Skeletal muscle tissue (tissue), 4 donors: ENCODE measurements around the gene PLAGL1. TPM values are rescaled to one million over a fixed set of nuclear protein-coding genes. Genes with fewer than 3 reads are reported as not detected.

Experiments used
- H3K27ac ChIP-seq: one replicate; pipeline ENCODE4 v1.7.0; 2013; ENCODE audit warnings: mild to moderate bottlenecking, low read depth, low read length, inconsistent platforms
- H3K27me3 ChIP-seq, 3 donors: one replicate each; pipeline ENCODE4 v1.7.0; 2013; ENCODE audit warnings: low read length in 3 of 3; ENCODE audit not compliant: control insufficient read depth in 3 of 3, insufficient read depth in 3 of 3
- H3K36me3 ChIP-seq, 3 donors: one replicate each; pipeline ENCODE4 v1.7.0; 2013; ENCODE audit warnings: low read length in 3 of 3; ENCODE audit not compliant: control insufficient read depth in 3 of 3, insufficient read depth in 3 of 3
- H3K4me1 ChIP-seq, 3 donors: one replicate each; pipeline ENCODE4 v1.7.0; 2013; ENCODE audit warnings: low read length in 3 of 3, mild to moderate bottlenecking in 3 of 3; ENCODE audit not compliant: control insufficient read depth in 3 of 3, insufficient read depth in 3 of 3
- H3K4me3 ChIP-seq, 3 donors: one replicate each; pipeline ENCODE4 v1.7.0; 2013; ENCODE audit warnings: low read length in 3 of 3
- H3K9ac ChIP-seq, 3 donors: one replicate each; pipeline ENCODE4 v1.7.0; 2013; ENCODE audit warnings: low read length in 3 of 3, mild to moderate bottlenecking in 3 of 3, moderate library complexity in 2 of 3, low read depth in 1 of 3
- H3K9me3 ChIP-seq, 3 donors: one replicate each; pipeline ENCODE4 v1.7.0; 2013; ENCODE audit warnings: low read length in 3 of 3; ENCODE audit not compliant: control insufficient read depth in 3 of 3
- total RNA-seq: library from RNA; depleted of rRNA; stranded (reverse); fragments of >200 nt; gene quantifications from one replicate; pipeline ENCODE4 v1.2.3, GENCODE V29; 2014
- donor health status: Osteomylitis.

The PLAGL1 gene
- total RNA-seq, 1 donor from 2014 or later, result 58.5 TPM

DNA sequence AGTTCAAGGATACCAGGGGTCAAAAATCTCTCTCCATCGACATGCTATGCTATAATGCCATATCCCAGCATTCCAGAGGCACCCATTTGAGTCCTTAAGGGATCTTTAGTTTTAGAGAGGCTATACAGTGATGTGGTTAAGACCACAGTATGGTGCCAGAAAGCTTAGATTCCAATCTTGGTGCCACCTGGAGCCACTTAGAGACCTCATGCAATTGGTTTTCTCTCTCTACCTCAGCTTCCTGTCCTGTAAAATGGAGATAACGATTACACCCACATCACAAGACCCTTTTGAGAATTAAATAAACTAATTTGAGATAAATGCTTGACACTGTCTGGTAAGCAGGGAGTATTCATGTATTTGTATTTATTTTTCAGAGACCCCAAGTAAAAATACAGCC lies 39.0 kb downstream of the PLAGL1 start:
- H3K9ac ChIP-seq, result no peak overlapping the region
- peaks cover 0 to 4% (median 0%) of the 10 kb centered on the region in 3 donors for H3K4me1 ChIP-seq
- peaks cover 0 to 2% (median 0%) of the 10 kb centered on the region in 3 donors for H3K36me3 ChIP-seq
- H3K4me3 ChIP-seq, result no peak overlapping the region
- H3K27me3 ChIP-seq, result no peaks in the 10 kb centered on the region
- H3K27ac ChIP-seq, result no peak overlapping the region
- no peaks in the 10 kb centered on the region for H3K9me3 ChIP-seq

DNA sequence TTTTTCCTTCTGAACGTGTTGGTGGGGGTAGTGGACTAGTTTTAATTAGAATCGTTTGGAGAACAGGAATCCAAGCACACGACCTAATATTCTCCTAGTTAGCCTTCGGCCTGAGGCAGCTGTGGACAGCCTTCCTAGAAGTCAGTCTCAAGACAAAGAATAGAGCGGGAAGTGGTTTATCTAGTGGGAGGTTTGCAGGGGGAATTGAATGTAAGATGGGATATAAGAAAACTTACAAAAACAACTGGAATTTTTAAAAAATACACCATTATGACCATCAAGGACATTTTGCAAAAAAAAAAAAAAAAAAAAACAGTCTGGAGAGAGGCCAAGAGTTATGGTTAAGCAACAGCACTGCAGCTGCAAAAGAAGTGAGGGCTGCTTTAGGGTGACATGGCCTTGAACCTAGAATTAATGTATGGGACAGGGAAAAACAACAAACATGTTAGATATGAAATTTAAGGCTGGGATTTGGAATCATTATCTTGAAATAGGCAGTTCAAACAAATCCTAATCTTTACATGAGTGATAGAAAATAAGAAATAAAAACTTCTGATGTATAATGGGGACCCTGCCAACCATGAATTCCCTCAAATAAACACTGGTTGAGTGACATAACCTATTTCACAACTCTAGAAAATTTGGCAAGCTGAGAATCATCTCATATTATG lies 40.2 kb downstream of the PLAGL1 start:
- Histone ChIP-seq H3K9me3 (no peaks in the 10 kb centered on the region), H3K27me3 (no peaks in the 10 kb centered on the region), H3K27ac (no peak overlapping the region), H3K36me3 (peaks cover 0 to 2% (median 0%) of the 10 kb centered on the region in 3 donors), H3K4me3 (no peak overlapping the region), H3K4me1 (peaks cover 4 to 8% (median 5%) of the 10 kb centered on the region in 3 donors), H3K9ac (no peak overlapping the region)

DNA sequence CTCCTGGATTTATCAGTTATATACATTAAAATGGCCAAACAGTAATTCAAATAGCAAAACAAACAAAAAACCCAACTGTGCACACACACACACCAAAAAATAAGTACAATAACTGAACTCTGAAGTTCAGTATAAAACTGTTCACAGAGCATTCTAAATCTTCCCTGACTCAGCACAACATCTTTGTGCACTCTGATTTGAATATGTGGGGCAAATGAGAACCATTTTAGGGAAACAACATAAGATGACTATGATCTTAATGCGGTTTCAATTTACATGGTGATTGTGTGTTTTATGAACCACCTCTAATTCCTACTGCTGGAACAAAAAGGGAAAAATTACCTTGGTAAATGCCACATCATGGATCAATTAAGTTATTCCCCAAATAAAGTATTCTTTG lies 41.7 kb downstream of the PLAGL1 start:
- no peak overlapping the region for H3K9ac ChIP-seq
- no peak overlapping the region for H3K4me3 ChIP-seq
- H3K36me3 ChIP-seq, result peaks cover 0 to 2% (median 0%) of the 10 kb centered on the region in 3 donors
- no peak overlapping the region for H3K27ac ChIP-seq
- no peaks in the 10 kb centered on the region for H3K9me3 ChIP-seq
- H3K4me1 ChIP-seq, result peaks cover 4 to 8% (median 5%) of the 10 kb centered on the region in 3 donors
- no peaks in the 10 kb centered on the region for H3K27me3 ChIP-seq

DNA sequence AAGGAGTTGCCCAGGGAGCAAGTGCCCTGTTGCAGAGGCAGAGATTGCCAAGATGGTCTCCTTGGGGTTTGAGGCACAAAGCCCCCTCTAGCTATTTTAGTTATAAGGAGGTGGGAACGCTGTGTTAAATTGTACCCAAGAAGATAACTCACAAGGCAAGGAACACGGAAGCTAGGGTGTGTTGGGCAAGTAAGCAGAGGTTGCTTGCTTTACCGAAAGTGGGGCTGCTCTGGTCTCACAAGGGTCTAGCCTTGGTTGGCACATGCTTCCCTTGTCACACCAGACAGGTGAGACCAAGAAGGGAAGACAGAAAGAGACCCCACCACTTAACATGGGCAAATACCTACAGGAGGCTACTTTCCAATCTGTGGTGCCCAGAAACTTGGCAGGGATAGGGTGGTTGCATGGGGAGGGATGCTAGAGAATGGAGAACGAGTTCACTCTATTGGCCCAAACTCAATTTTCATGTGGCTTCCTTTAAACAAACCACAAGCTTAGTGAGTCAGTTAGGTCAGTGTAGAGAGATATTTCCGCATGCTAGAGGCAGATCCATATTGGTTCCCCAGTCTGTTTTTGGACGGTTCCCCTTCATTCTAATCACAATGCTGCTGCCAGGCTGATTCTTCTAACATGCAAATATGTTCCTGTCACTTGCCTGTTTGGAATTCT lies 42.4 kb downstream of the PLAGL1 start:
- H3K4me1 ChIP-seq, result peaks cover 4 to 8% (median 5%) of the 10 kb centered on the region in 3 donors
- no peaks in the 10 kb centered on the region for H3K27me3 ChIP-seq
- H3K27ac ChIP-seq, result no peak overlapping the region
- H3K36me3 ChIP-seq, result peaks cover 0 to 2% (median 0%) of the 10 kb centered on the region in 3 donors
- H3K9me3 ChIP-seq, result no peaks in the 10 kb centered on the region
- no peak overlapping the region for H3K9ac ChIP-seq
- H3K4me3 ChIP-seq, result no peak overlapping the region

DNA sequence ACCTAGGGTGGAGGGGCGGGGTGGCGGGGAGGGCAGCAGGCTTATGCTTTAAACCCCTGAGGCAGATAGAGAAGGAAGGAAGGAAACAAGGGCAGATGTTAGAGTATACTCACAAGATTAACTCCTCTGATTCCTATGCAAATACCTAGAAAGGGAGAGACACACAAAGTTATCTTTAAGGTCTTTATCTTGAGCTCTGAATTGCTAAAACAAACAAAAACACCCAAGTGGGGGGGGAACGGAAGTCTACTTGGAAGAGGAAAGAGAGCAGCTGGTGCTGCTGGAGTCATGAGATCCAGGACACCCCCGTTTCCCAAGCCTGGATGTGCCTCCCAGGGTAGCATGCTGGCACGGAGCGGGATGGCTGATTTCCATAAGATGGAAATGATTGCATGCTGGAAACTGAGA lies 43.4 kb downstream of the PLAGL1 start:
- Histone ChIP-seq H3K9me3 (no peaks in the 10 kb centered on the region), H3K9ac (no peak overlapping the region), H3K27me3 (no peaks in the 10 kb centered on the region), H3K27ac (no peak overlapping the region), H3K4me3 (no peak overlapping the region), H3K36me3 (peaks cover 0 to 2% (median 0%) of the 10 kb centered on the region in 3 donors), H3K4me1 (peaks cover 4 to 8% (median 5%) of the 10 kb centered on the region in 3 donors)

DNA sequence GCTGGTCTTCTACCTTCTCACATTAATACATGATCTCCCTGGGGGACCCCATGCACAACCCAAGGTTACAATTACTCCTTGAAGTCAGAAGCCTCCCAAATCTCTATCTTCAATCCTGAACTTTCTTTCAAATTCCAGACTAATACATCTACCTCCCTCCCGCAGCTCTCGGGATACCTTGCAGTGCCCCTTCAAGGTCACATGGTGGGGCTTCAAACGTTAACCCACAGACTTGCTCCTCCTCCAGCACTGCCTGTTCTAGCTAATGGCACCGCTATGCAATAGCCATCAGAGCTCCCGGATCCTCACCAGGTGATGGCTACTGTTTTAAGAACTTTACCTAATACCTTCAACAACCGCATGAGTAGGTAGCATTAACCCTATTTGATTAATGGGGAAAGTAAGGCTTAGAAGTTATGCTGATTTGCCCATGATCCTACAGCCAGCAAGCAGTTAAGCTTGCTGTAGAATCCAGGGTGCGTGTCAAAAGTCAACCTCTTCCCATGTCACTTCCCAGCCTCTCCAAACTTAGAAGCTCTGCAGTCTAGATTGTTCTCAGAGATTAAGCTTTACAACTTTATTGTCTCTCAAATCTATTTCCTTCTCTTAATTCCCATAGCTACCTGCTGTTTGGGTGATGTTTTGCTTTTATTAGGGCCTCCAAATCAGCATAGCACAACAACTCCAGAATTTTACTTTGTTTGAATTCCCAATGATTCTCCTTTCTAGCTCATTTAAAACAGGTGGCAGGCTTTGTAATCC lies 44.7 kb downstream of the PLAGL1 start:
- Histone ChIP-seq H3K9ac (no peak overlapping the region), H3K36me3 (peaks cover 0 to 2% (median 0%) of the 10 kb centered on the region in 3 donors), H3K27ac (no peak overlapping the region), H3K4me3 (no peak overlapping the region), H3K9me3 (no peaks in the 10 kb centered on the region), H3K4me1 (peaks cover 4 to 12% (median 6%) of the 10 kb centered on the region in 3 donors), H3K27me3 (no peaks in the 10 kb centered on the region)

DNA sequence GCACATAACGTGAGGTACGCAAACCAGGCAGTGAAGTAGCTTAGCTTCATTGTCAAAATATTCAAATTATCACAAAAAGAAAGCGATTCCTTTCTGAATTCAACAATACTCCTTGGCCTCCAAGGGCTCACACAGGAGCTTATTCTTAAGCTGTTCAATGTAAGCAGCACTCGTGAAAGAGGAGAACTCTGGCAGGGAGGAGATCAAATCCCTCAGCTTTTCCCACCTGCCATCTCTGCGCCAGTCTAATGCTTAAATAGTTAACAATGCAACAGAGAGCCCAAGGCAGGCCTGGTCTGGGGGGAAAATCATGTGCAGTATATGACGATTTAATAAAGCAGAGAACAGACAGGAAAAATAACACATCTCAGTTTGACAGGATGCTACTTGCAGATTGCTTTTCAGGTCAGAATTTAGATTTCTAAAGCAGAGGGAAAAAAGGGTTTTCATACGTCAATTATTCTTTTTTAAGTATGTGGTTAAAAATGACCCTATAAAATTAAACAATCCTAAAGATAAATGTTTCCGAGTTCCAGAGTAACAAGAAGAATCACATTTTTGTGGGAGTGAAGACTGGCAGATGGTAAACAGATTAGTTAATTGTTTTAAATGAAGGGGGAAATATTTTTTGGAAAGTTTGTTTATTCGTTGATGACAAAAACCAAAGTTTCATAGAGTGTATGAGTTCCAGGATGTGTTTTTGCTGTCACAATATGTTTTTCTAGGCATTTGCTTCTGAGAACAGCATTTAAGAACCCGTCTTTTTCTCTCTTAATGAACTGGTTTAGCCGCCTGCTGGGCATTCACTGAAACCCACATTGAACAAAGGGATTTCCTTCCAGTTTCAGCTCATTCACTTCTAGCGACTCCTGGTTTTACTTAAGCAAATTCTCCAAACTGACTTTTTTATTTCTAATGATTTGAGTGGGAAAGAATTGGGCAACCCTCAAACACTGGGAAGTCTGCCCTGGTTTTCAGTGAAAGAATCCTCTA lies 45.9 kb downstream of the PLAGL1 start:
- peaks cover 4 to 12% (median 6%) of the 10 kb centered on the region in 3 donors for H3K4me1 ChIP-seq
- H3K9me3 ChIP-seq, result no peaks in the 10 kb centered on the region
- H3K36me3 ChIP-seq, result peaks cover 0 to 2% (median 0%) of the 10 kb centered on the region in 3 donors
- H3K4me3 ChIP-seq, result no peak overlapping the region
- H3K9ac ChIP-seq, result no peak overlapping the region
- H3K27ac ChIP-seq, result no peak overlapping the region
- no peaks in the 10 kb centered on the region for H3K27me3 ChIP-seq

DNA sequence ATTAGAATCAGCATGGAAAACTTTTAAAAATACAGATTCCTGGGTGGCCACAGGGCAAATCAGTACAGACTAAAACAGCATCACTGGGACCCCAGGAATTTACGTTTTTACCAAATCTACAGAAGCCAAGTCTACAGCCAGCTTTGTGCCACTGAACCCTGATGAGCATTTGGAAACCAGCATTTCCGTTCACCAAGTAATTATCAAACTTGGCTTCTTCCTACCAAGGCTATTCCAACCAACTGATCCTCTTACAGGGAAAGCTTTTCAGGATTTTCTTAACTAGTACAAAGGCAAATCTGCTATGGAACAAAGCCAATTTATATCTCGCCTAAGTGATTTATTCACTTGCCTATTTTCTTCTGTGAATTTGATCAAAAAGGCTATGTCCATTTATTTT lies 47.0 kb downstream of the PLAGL1 start:
- Histone ChIP-seq H3K4me1 (peaks cover 4 to 12% (median 6%) of the 10 kb centered on the region in 3 donors), H3K27me3 (no peaks in the 10 kb centered on the region), H3K9me3 (no peaks in the 10 kb centered on the region), H3K27ac (no peak overlapping the region), H3K36me3 (peaks cover 0 to 2% (median 0%) of the 10 kb centered on the region in 3 donors), H3K9ac (no peak overlapping the region), H3K4me3 (no peak overlapping the region)

DNA sequence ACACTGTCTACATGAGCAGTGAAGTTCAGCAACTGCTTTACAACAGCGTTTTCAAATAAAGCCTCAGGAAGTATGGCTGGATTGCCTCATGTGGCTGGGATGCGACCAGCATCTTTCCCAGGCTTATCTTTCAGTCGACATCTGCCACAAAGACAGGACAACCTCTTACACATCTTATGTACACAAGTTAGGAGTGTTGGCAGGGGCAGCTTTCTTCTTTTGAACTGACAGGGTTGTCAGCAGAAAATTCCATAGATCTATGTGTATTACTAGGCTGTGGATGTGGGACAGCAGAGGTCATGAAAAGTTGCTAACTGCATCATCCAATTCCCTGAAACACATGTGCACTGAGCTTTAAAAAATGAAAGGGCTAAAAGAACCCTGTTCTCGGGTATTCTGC lies 48.1 kb downstream of the PLAGL1 start:
- H3K27ac ChIP-seq, result no peak overlapping the region
- H3K9me3 ChIP-seq, result no peaks in the 10 kb centered on the region
- peaks cover 4 to 11% (median 6%) of the 10 kb centered on the region in 3 donors for H3K4me1 ChIP-seq
- H3K36me3 ChIP-seq, result no peaks in the 10 kb centered on the region
- H3K4me3 ChIP-seq, result no peak overlapping the region
- no peak overlapping the region for H3K9ac ChIP-seq
- H3K27me3 ChIP-seq, result no peaks in the 10 kb centered on the region
